ENCODE results near the gene SSBP4. TPM values are rescaled to one million over a fixed set of nuclear protein-coding genes. Genes with fewer than 3 reads are reported as not detected.

SSBP4 gene
- total and polyA plus RNA-seq, 9 of the 15 experiments (the other 6 are each of a cell fraction or from before 2014, with no cell fraction given) = 1.1 to 189 (median 39.0) TPM

GRCh38 chr19:18373892-18374629 is 45.1 kb upstream of the SSBP4 start (continued):
- no peak; the same call in 1 of the 2 replicates for TF ChIP-seq CHAMP1 (IDR thresholded peaks at IDR 0.05)
- TF ChIP-seq ZC3H8 (IDR thresholded peaks at IDR 0.05) = no peak
- TF ChIP-seq TEAD2 (tag; IDR thresholded peaks at IDR 0.05) = no peak
- no peak for TF ChIP-seq HEY1 (CRISPR knock-in tag; IDR thresholded peaks at IDR 0.05; ENCODE audit: borderline replicate concordance)
- no peak for TF ChIP-seq DDX20 (tag; IDR thresholded peaks at IDR 0.05; ENCODE audit: low read depth)
- TF ChIP-seq KDM4B (IDR thresholded peaks at IDR 0.05; ENCODE audit: borderline replicate concordance in 2 of 2, low read depth in 1 of 2) = peak in 1 of 2 experiments; percentile 90; a peak in 1 of 4 replicates
- TF ChIP-seq ZNF639 (CRISPR knock-in tag; conservative IDR thresholded peaks at IDR 0.05 in 1 of 2, IDR thresholded peaks at IDR 0.05 in 1 of 2) = no peak
- TF ChIP-seq KAT7 (CRISPR knock-in tag; IDR thresholded peaks at IDR 0.05; ENCODE audit: borderline replicate concordance) = no peak
- no peak for TF ChIP-seq ZNF444 (CRISPR knock-in tag; IDR thresholded peaks at IDR 0.05)
- TF ChIP-seq ATF4 (CRISPR knock-in tag; IDR thresholded peaks at IDR 0.05) = no peak
- TF ChIP-seq CBX3 (IDR thresholded peaks at IDR 0.05; ENCODE audit: borderline replicate concordance in 1 of 2, low read length in 2 of 2) = peak in 1 of 2 experiments; percentile 73; a peak in 1 of 3 replicates
- no peak; the same call in 1 of the 2 replicates for TF ChIP-seq ERF (CRISPR knock-in tag; IDR thresholded peaks at IDR 0.05)
- TF ChIP-seq CBX8 (IDR thresholded peaks at IDR 0.05; ENCODE audit: borderline replicate concordance, extremely low read depth, low read depth, low read length, poor library complexity, severe bottlenecking) = no peak
- peak; percentile 10 for TF ChIP-seq NR2C2 (CRISPR knock-in tag; IDR thresholded peaks at IDR 0.05)
- TF ChIP-seq NR2C2 (tag; IDR thresholded peaks at IDR 0.05) = no peak; the same call in 1 of the 2 replicates
- 0 out of 2 replicates have a peak, but pooled peaks have one; percentile 34 for TF ChIP-seq ZNF324 (CRISPR knock-in tag; IDR thresholded peaks at IDR 0.05)
- TF ChIP-seq ZNF134 (CRISPR knock-in tag; conservative IDR thresholded peaks at IDR 0.05) = no peak
- TF ChIP-seq, protein P1, sequence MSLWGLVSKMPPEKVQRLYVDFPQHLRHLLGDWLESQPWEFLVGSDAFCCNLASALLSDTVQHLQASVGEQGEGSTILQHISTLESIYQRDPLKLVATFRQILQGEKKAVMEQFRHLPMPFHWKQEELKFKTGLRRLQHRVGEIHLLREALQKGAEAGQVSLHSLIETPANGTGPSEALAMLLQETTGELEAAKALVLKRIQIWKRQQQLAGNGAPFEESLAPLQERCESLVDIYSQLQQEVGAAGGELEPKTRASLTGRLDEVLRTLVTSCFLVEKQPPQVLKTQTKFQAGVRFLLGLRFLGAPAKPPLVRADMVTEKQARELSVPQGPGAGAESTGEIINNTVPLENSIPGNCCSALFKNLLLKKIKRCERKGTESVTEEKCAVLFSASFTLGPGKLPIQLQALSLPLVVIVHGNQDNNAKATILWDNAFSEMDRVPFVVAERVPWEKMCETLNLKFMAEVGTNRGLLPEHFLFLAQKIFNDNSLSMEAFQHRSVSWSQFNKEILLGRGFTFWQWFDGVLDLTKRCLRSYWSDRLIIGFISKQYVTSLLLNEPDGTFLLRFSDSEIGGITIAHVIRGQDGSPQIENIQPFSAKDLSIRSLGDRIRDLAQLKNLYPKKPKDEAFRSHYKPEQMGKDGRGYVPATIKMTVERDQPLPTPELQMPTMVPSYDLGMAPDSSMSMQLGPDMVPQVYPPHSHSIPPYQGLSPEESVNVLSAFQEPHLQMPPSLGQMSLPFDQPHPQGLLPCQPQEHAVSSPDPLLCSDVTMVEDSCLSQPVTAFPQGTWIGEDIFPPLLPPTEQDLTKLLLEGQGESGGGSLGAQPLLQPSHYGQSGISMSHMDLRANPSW (CRISPR knock-in tag; IDR thresholded peaks at IDR 0.05) = 0 out of 2 replicates have a peak, but pooled peaks have one; percentile 78
- peak; percentile 97 for TF ChIP-seq ZKSCAN1 (IDR thresholded peaks at IDR 0.05; ENCODE audit: low read depth, low read length)
- no peak for TF ChIP-seq RFX5 (IDR thresholded peaks at IDR 0.05; ENCODE audit: low read depth, low read length)

Measured in K562 (cell line).